Pancreas (tissue), 10 donors: ENCODE measurements around the gene RAPGEF4. TPM values are rescaled to one million over a fixed set of nuclear protein-coding genes. Genes with fewer than 3 reads are reported as not detected.

Source experiments
- ATAC-seq, 4 donors: fragments of 200-7000 bp; cut with Tn5 transposase; one replicate each; pipeline versions ENCODE4 v1.8.0 to v1.9.1; 2020; ENCODE audit warnings: mild to moderate bottlenecking in 4 of 4, moderate library complexity in 4 of 4
- DNase-seq, 6 donors: peaks; one replicate each; pipeline ENCODE4 v3.0.0-alpha.2; 2020
- FAIRE-seq: peaks from 2 replicates; lab custom pipeline; 2012; peaks lifted over from hg19 to GRCh38; lab: Jason Lieb, UNC
- H3K27ac ChIP-seq, 4 donors: fragments of 200-600 bp; sonication (generic); 1 replicate in 3 of 4; 2 replicates in 1 of 4; pipeline versions ENCODE4 v1.5.0 to v1.8.0; 2020
- H3K27me3 ChIP-seq, 4 donors: fragments of 200-600 bp; one replicate each; pipeline ENCODE4 v1.8.0; 2021
- H3K36me3 ChIP-seq, 3 donors: fragments of 200-600 bp; sonication (generic) in 1 of 3; one replicate each; pipeline versions ENCODE4 v1.5.0 to v1.8.0; 2020 to 2021
- H3K4me1 ChIP-seq, 3 donors: fragments of 200-600 bp; one replicate each; pipeline ENCODE4 v1.8.0; 2021
- H3K4me3 ChIP-seq, 4 donors: fragments of 200-600 bp; sonication (generic) in 2 of 4; one replicate each; pipeline versions ENCODE4 v1.5.0 to v1.8.0; 2020 to 2021
- H3K9me3 ChIP-seq, 4 donors: fragments of 200-600 bp; one replicate each; pipeline ENCODE4 v1.8.0; 2021
- WGBS, 2 donors: extraction: QIAGEN DNeasy Blood & Tissue Kit; methylation state at CpG; one replicate each; pipeline ENCODE4 v1.1.7; 2013; 5-methylcytosine and 5-hydroxymethylcytosine counted together
- intact Hi-C, 3 donors: fragments of 100-400 bp; cut with DNase I; formaldehyde crosslinking; loops; one replicate each; pipeline versions ENCODE4 v1.11.1 to v1.14.2; 2022
- polyA plus RNA-seq, 2 donors: library from polyadenylated mRNA; stranded (reverse); fragments of 200-250 nt; gene quantifications; one replicate each; pipeline ENCODE4 v1.2.3, GENCODE V29; 2013
- total RNA-seq, 6 donors: library from RNA; stranded (reverse); fragmentation: NEBNext Ultra II Directional in 4 of 6; extraction: Animal tissue kit (Norgen Biotek cat#: 25700) in 4 of 6; gene quantifications; one replicate each; pipeline versions ENCODE4 v1.2.1 to v1.2.4, GENCODE V29; 2021 to 2023
- TF ChIP-seq, protein P1 (sequence below), 4 donors: fragments of 200-600 bp; sonication (generic) in 3 of 4; IDR thresholded peaks; one replicate each; pipeline versions ENCODE4 v1.5.0 to v1.8.0; 2021; ENCODE audit warnings: antibody characterized with exemption in 4 of 4
- donor health status: healthy with polysubstance abuse.
- donor health status: DM: no; HTN: no; CAD: no; lungs with moderate emphysema.
- donor health status: DM: no; HTN: no; CAD: no.
- donor health status: control.
- donor health status: control.
- donor health status: Bipolar disorder and iron deficiency.
- donor health status: DM: yes; HTN: yes; CAD: no.
- donor health status: DM: no; HTN: no; CAD: no.
- donor health status: DM: no; HTN: no; CAD: no.
- donor health status: DM: yes; HTN: yes; CAD: no.

RAPGEF4 gene
- total and polyA plus RNA-seq, 8 donors, result 2.1 to 9.0 (median 5.1) TPM

- DNase-seq, result no peak
- Histone ChIP-seq H3K27me3 (no peaks in the 10 kb centered on the region), H3K4me1 (no peaks in the 10 kb centered on the region), H3K27ac (no peak overlapping the region), H3K36me3 (no peaks in the 10 kb centered on the region), H3K9me3 (no peaks in the 10 kb centered on the region), H3K4me3 (no peak overlapping the region)
- intact Hi-C loops, result no loop called here
- ATAC-seq, result no peak
- no peak for FAIRE-seq
- TF ChIP-seq, protein P1, sequence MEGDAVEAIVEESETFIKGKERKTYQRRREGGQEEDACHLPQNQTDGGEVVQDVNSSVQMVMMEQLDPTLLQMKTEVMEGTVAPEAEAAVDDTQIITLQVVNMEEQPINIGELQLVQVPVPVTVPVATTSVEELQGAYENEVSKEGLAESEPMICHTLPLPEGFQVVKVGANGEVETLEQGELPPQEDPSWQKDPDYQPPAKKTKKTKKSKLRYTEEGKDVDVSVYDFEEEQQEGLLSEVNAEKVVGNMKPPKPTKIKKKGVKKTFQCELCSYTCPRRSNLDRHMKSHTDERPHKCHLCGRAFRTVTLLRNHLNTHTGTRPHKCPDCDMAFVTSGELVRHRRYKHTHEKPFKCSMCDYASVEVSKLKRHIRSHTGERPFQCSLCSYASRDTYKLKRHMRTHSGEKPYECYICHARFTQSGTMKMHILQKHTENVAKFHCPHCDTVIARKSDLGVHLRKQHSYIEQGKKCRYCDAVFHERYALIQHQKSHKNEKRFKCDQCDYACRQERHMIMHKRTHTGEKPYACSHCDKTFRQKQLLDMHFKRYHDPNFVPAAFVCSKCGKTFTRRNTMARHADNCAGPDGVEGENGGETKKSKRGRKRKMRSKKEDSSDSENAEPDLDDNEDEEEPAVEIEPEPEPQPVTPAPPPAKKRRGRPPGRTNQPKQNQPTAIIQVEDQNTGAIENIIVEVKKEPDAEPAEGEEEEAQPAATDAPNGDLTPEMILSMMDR (IDR thresholded peaks at IDR 0.05), result no peak
Measured at GRCh38 chr2:172774302-172774701, 38.7 kb downstream of the RAPGEF4 start.

DNA sequence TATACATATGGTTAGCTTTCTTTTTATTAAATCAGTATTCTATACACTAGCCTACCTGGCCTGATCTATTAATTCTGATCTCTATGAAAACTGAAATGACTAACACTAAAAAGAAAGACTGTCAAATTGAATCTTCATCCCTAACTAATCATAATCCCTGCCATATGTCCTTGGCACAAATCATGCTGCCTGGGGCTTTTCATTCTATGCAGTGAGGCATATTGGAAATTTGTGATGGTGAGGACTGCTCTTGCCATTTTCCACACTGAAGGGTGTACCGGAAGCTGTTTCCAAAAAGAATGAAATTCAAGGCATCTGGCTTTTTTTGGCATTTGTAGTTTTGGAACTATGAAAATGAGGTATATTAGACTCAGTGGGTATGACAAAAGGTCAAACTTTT, 39.7 kb downstream of the RAPGEF4 start:
- Histone ChIP-seq H3K27ac (no peak overlapping the region), H3K4me3 (no peak overlapping the region), H3K4me1 (no peaks in the 10 kb centered on the region), H3K9me3 (no peaks in the 10 kb centered on the region), H3K36me3 (no peaks in the 10 kb centered on the region), H3K27me3 (no peaks in the 10 kb centered on the region)
- FAIRE-seq (no peak), ATAC-seq (no peak), DNase-seq (no peak)
- intact Hi-C loops, result no loop called here
- TF ChIP-seq, protein P1 (IDR thresholded peaks at IDR 0.05), result no peak
- 85 to 91% methylated on average over 1 of the region's 1 CpG for WGBS, 2 donors

DNA sequence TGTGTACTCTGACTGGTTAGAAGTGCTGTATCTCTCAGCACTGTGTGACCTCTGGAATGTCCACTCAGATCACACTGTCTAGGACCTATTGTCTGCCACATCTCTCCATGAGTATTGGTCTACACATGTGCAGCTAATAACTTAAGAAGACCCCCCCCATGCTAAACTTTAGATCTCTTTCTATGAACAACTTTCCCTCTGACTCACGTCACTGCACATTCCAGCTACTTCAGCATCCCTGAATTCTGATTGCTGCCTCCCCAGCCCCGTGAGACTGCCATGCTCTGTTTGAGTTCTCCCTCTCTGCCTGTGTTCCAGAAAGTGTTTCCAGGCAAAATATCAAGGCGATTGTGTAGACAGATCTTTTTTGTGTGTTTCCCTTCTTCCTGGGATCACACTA, 41.8 kb downstream of the RAPGEF4 start:
- Histone ChIP-seq H3K4me1 (no peaks in the 10 kb centered on the region), H3K27me3 (no peaks in the 10 kb centered on the region), H3K27ac (no peak overlapping the region), H3K36me3 (no peaks in the 10 kb centered on the region), H3K9me3 (no peaks in the 10 kb centered on the region), H3K4me3 (no peak overlapping the region)
- 70 to 72% methylated on average over 3 of the region's 3 CpGs for WGBS, 2 donors
- no peak for ATAC-seq
- TF ChIP-seq, protein P1 (IDR thresholded peaks at IDR 0.05), result no peak
- FAIRE-seq, result no peak
- intact Hi-C loops, result no loop called here
- DNase-seq, result no peak

DNA sequence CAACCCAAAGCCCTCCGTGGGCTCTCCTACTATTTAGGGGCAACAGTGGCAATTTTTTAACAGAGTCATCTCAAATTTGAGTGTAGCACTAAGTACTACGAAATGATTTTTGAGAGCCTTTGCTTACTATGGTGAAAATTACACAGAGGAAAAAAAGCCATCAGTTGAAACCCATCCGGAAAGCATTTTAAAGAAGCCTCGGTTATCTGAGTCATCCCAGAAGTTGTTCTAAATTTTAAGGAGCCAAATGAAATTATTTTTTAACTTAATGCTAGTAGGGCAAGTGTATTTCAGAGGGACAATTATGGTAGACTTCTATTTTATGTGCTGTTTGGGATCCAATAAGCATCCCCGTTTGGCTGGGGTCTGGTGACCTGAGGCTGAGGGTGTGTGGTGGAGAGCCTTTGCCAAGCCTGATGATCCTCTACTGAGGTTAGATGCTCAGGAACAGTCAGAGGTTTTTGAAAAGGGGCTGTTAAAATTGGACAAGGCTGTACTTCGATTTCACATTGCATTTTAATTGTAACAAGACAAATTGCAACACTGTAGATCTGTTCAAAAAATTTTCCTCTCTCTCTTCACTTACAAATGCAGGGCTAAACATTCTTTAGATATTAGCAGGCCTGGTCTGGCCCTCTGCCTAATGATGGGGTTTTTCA, 47.0 kb downstream of the RAPGEF4 start:
- intact Hi-C loops, result no loop called here
- DNase-seq, result peak in 1 of 6 donors; percentile 26
- Histone ChIP-seq H3K4me1 (no peaks in the 10 kb centered on the region), H3K4me3 (no peak overlapping the region), H3K27ac (no peak overlapping the region), H3K27me3 (no peaks in the 10 kb centered on the region), H3K36me3 (no peaks in the 10 kb centered on the region), H3K9me3 (no peaks in the 10 kb centered on the region)
- 61 to 70% methylated on average over 6 of the region's 6 CpGs for WGBS, 2 donors
- FAIRE-seq, result no peak
- TF ChIP-seq, protein P1 (IDR thresholded peaks at IDR 0.05), result no peak
- ATAC-seq, result peak; percentile 16 to 71 (median 40)

- intact Hi-C loops, result no loop called here
- DNase-seq, result peak in 2 of 6 donors; percentile 7 to 16
- ATAC-seq, result peak; percentile 21 to 83 (median 63)
- H3K27me3 ChIP-seq, result no peaks in the 10 kb centered on the region
- H3K9me3 ChIP-seq, result no peaks in the 10 kb centered on the region
- WGBS, 2 donors, result 50 to 57% methylated on average over 9 of the region's 9 CpGs
- H3K4me3 ChIP-seq, result no peak overlapping the region
- TF ChIP-seq, protein P1 (IDR thresholded peaks at IDR 0.05), result no peak
- H3K36me3 ChIP-seq, result no peaks in the 10 kb centered on the region
- no peak overlapping the region for H3K27ac ChIP-seq
- no peak for FAIRE-seq
- no peaks in the 10 kb centered on the region for H3K4me1 ChIP-seq
Measured at GRCh38 chr2:172783165-172783898, 47.7 kb downstream of the RAPGEF4 start.
